Measurements from ENCODE around the gene CTBP1. TPM values are rescaled to one million over a fixed set of nuclear protein-coding genes. Genes with fewer than 3 reads are reported as not detected.

The CTBP1 gene
- polyA plus RNA-seq, 1 donor (not counting 4 experiments of a cell fraction or from before 2014, with no cell fraction given), result 46.9 TPM

DNA sequence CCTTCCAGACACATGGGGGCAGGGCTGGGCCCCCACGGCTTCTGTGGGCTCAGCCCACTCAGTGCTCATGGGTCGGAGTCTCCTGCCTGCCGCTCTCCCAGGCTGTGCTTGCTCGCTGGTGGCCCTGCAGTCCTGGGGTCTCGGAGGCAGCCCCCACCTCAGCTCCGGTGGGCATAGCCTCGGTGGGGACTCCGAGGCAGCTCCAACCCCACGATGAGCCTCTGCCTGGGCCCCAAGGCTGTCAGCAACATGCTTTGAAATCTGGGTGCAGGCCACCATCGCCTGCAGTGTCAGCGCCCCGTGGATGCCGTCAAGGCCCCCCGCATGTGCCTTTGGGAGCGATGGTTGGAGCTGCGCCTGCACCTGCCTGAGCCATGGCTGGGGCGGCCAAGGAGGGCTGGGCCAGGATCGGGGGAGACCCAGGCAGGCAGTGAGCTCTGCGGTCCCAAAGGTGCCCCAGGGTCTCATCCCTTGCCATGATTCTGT, 46.4 kb downstream of the CTBP1 start:
- Histone ChIP-seq H3K27me3 (ENCODE audit: control insufficient read depth, extremely low read depth, insufficient read depth, low read length) (peaks cover 7% of the 10 kb centered on the region), H3K4me2 (ENCODE audit: control insufficient read depth, extremely low read depth, insufficient read depth, low read depth, low read length) (no peak overlapping the region), H2AFZ (ENCODE audit: control insufficient read depth, low read length) (no peak overlapping the region), H3K9ac (ENCODE audit: control insufficient read depth, extremely low read depth, insufficient read depth, low read length) (no peak overlapping the region), H4K20me1 (ENCODE audit: control insufficient read depth, extremely low read depth, insufficient read depth, low read length) (no peaks in the 10 kb centered on the region), H3K9me1 (ENCODE audit: control insufficient read depth, extremely low read depth, insufficient read depth, low read length) (no peaks in the 10 kb centered on the region), H3K27ac (ENCODE audit: control insufficient read depth, insufficient read depth, low read length) (no peak overlapping the region), H3K4me1 (ENCODE audit: control insufficient read depth, extremely low read depth, insufficient read depth, low read length) (no peaks in the 10 kb centered on the region), H3K79me2 (ENCODE audit: control insufficient read depth, insufficient read depth, low read length) (no peaks in the 10 kb centered on the region), H3K36me3 (ENCODE audit: control insufficient read depth in 2 of 2, extremely low read depth in 1 of 2, insufficient read depth in 2 of 2, low read length in 2 of 2) (no peaks in the 10 kb centered on the region), H3K4me3 (ENCODE audit: control insufficient read depth in 2 of 3, extremely low read depth in 1 of 3, insufficient read depth in 2 of 3, low read depth in 1 of 3, low read length in 3 of 3) (no peak overlapping the region), H3K9me3 (ENCODE audit: control insufficient read depth, low read depth, low read length) (no peaks in the 10 kb centered on the region)
- FAIRE-seq (no peak), DNase-seq (ENCODE audit: low read depth, low spot score) (no peak)
- TF ChIP-seq EZH2 (IDR thresholded peaks at IDR 0.05; ENCODE audit: low read length), result no peak
- TF ChIP-seq, protein P1, sequence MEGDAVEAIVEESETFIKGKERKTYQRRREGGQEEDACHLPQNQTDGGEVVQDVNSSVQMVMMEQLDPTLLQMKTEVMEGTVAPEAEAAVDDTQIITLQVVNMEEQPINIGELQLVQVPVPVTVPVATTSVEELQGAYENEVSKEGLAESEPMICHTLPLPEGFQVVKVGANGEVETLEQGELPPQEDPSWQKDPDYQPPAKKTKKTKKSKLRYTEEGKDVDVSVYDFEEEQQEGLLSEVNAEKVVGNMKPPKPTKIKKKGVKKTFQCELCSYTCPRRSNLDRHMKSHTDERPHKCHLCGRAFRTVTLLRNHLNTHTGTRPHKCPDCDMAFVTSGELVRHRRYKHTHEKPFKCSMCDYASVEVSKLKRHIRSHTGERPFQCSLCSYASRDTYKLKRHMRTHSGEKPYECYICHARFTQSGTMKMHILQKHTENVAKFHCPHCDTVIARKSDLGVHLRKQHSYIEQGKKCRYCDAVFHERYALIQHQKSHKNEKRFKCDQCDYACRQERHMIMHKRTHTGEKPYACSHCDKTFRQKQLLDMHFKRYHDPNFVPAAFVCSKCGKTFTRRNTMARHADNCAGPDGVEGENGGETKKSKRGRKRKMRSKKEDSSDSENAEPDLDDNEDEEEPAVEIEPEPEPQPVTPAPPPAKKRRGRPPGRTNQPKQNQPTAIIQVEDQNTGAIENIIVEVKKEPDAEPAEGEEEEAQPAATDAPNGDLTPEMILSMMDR (optimal IDR thresholded peaks at IDR 0.05 in 1 of 3, IDR thresholded peaks at IDR 0.05 in 1 of 3, conservative IDR thresholded peaks at IDR 0.05 in 1 of 3; ENCODE audit: extremely low read depth in 1 of 3, insufficient read depth in 2 of 3, low read length in 3 of 3), result no peak
- dilution Hi-C loops (cut with MboI; ENCODE audit: extremely low pct_ligation_motif_present, low sequenced_read_pairs), result no loop called here

DNA sequence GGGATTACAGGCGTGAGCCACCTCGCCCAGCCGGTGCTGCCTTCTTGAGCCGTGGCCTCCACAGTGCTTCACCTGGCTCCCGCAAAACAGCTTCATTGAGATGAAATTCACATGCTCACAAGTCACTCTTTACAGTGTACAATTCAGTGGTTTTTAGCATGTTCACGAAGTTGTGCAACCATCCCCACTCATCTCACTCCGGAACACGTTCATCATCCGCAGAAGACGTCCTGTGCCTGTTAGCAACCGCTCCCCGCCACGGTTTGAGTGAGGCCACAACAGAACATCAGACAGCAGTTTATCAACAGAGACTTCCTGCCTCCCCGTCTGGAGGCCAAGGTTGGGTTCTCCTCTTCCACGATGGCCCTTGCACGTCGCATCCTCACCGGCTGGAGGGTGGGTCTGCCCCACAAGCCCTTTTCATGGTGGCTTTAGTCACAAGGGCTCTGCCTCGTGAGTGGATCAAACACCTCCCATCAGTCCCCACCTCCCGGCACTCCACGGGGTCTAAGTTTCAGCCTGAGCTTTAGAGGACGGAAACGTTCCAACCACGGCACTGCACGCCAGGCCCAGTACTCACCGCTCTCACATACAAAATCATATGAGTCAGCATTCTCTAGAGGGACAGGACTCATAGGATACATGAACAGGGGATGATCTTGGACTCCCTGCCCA, 46.9 kb downstream of the CTBP1 start:
- dilution Hi-C loops (cut with MboI; ENCODE audit: extremely low pct_ligation_motif_present, low sequenced_read_pairs), result no loop called here
- no peak for TF ChIP-seq EZH2 (IDR thresholded peaks at IDR 0.05; ENCODE audit: low read length)
- TF ChIP-seq, protein P1 (optimal IDR thresholded peaks at IDR 0.05 in 1 of 3, IDR thresholded peaks at IDR 0.05 in 1 of 3, conservative IDR thresholded peaks at IDR 0.05 in 1 of 3; ENCODE audit: extremely low read depth in 1 of 3, insufficient read depth in 2 of 3, low read length in 3 of 3), result no peak
- H2AFZ ChIP-seq (ENCODE audit: control insufficient read depth, low read length), result no peak overlapping the region

More for the DNA sequence above, 46.9 kb downstream of the CTBP1 start:
- Histone ChIP-seq H4K20me1 (ENCODE audit: control insufficient read depth, extremely low read depth, insufficient read depth, low read length) (no peaks in the 10 kb centered on the region), H3K27ac (ENCODE audit: control insufficient read depth, insufficient read depth, low read length) (no peak overlapping the region), H3K9ac (ENCODE audit: control insufficient read depth, extremely low read depth, insufficient read depth, low read length) (no peak overlapping the region), H3K9me3 (ENCODE audit: control insufficient read depth, low read depth, low read length) (no peaks in the 10 kb centered on the region), H3K4me2 (ENCODE audit: control insufficient read depth, extremely low read depth, insufficient read depth, low read depth, low read length) (no peak overlapping the region), H3K36me3 (ENCODE audit: control insufficient read depth in 2 of 2, extremely low read depth in 1 of 2, insufficient read depth in 2 of 2, low read length in 2 of 2) (no peaks in the 10 kb centered on the region), H3K4me3 (ENCODE audit: control insufficient read depth in 2 of 3, extremely low read depth in 1 of 3, insufficient read depth in 2 of 3, low read depth in 1 of 3, low read length in 3 of 3) (no peak overlapping the region), H3K9me1 (ENCODE audit: control insufficient read depth, extremely low read depth, insufficient read depth, low read length) (no peaks in the 10 kb centered on the region), H3K27me3 (ENCODE audit: control insufficient read depth, extremely low read depth, insufficient read depth, low read length) (peaks cover 7% of the 10 kb centered on the region), H3K79me2 (ENCODE audit: control insufficient read depth, insufficient read depth, low read length) (no peaks in the 10 kb centered on the region), H3K4me1 (ENCODE audit: control insufficient read depth, extremely low read depth, insufficient read depth, low read length) (no peaks in the 10 kb centered on the region)
- DNase-seq (ENCODE audit: low read depth, low spot score) (no peak), FAIRE-seq (no peak)

All from keratinocyte (primary cell).